Measurements from ENCODE around the gene SHROOM4. TPM values are rescaled to one million over a fixed set of nuclear protein-coding genes. Genes with fewer than 3 reads are reported as not detected.

Gene SHROOM4
- total RNA-seq, 6 experiments from 2014 or later: not detected

DNA sequence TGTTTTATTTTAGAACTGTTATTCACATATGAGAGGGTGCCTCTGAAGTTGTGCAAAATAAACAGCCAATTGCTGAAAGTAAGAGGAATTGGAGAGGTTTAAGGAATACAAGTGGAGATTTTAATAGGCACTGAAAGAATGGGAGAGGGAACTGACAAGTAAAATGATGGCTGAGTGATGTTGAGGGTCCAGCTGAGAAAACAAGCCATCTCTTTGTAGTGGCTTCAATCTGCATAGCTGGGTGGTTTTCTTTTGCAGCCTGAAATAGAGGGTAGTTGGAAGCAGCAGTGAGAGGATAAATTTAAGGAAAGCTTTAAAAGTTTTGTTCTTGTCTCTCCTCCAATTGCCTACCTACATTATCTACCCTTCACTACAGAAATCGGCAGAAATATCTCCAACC lies 236.7 kb downstream of the SHROOM4 start:
- TF ChIP-seq CTCF (IDR thresholded peaks at IDR 0.05): no peak
- Mint-ChIP-seq H3K4me1 (ENCODE audit: low read depth) (no peaks in the 10 kb centered on the region), H3K27ac (no peak overlapping the region), H3K9me3 (no peaks in the 10 kb centered on the region), H3K36me3 (ENCODE audit: low read depth) (no peaks in the 10 kb centered on the region), H3K27me3 (ENCODE audit: insufficient read depth) (no peaks in the 10 kb centered on the region), H3K4me3 (no peak overlapping the region)
- DNase-seq: no peak

GRCh38 chrX:50567636-50568035 lies 246.4 kb downstream of the SHROOM4 start:
- no peak for TF ChIP-seq CTCF (IDR thresholded peaks at IDR 0.05)
- H3K4me1 Mint-ChIP-seq (ENCODE audit: low read depth): no peaks in the 10 kb centered on the region
- H3K36me3 Mint-ChIP-seq (ENCODE audit: low read depth): no peaks in the 10 kb centered on the region
- peaks cover 6% of the 10 kb centered on the region; the same call in 1 of the 2 replicates for H3K9me3 Mint-ChIP-seq
- H3K27ac Mint-ChIP-seq: no peak overlapping the region
- no peaks in the 10 kb centered on the region for H3K27me3 Mint-ChIP-seq (ENCODE audit: insufficient read depth)
- no peak overlapping the region for H3K4me3 Mint-ChIP-seq
- DNase-seq: no peak

DNA sequence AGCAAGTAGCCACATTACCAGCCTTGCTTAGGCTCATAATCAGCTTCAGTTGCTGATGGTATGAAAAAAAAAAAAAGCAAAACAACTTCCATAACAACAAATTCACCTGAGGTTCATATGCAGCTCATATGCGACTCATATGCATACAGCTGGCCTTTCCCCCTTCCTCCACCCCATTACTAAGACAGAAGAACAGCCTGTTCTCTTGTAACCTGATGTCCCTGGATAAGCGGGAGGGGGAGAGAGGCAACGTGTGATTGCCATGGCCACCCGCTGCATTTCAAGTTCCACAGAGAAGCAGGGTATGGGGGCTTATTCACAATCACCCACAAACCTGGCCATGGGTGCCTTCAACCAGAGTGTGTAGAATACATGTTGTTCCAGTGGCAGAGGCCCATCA lies 248.3 kb downstream of the SHROOM4 start:
- no peaks in the 10 kb centered on the region for H3K27me3 Mint-ChIP-seq (ENCODE audit: insufficient read depth)
- no peak for TF ChIP-seq CTCF (IDR thresholded peaks at IDR 0.05)
- no peak overlapping the region for H3K4me3 Mint-ChIP-seq
- peaks cover 6% of the 10 kb centered on the region; the same call in 1 of the 2 replicates for H3K9me3 Mint-ChIP-seq
- no peaks in the 10 kb centered on the region for H3K4me1 Mint-ChIP-seq (ENCODE audit: low read depth)
- DNase-seq: no peak
- H3K27ac Mint-ChIP-seq: no peak overlapping the region
- H3K36me3 Mint-ChIP-seq (ENCODE audit: low read depth): no peaks in the 10 kb centered on the region

Other genes starting within 250 kb of the SHROOM4 start
- gene BMP15, start 96.5 kb upstream of the SHROOM4 start, total RNA-seq (2021; fragmentation: NEBNext Ultra II Directional; extraction: Animal tissue kit (Norgen Biotek cat#: 25700)): not detected

Measured in HFFc6 (cell line).